GM10847 (cell line): Measurements from ENCODE around the gene DOCK1.

Source experiments
- POLR2A ChIP-seq: IDR thresholded peaks from 2 replicates; pipeline ENCODE4 v1.6.1; 2011; ENCODE audit not compliant: insufficient read length; ENCODE audit errors: extremely low read depth

Gene DOCK1

GRCh38 chr10:127028556-127028955, 123.3 kb downstream of the DOCK1 start:
- TF ChIP-seq POLR2A = no peak

- no peak for TF ChIP-seq POLR2A
Observed at GRCh38 chr10:127029061-127029460, 123.8 kb downstream of the DOCK1 start.

GRCh38 chr10:127033216-127034033, 128.2 kb downstream of the DOCK1 start:
- TF ChIP-seq POLR2A = no peak

- no peak for TF ChIP-seq POLR2A
Observed at GRCh38 chr10:127034034-127034633, 128.9 kb downstream of the DOCK1 start.

- no peak for TF ChIP-seq POLR2A
Observed at GRCh38 chr10:127034790-127035189, 129.6 kb downstream of the DOCK1 start.

- TF ChIP-seq POLR2A = no peak
Observed at GRCh38 chr10:127035827-127036226, 130.6 kb downstream of the DOCK1 start.

- TF ChIP-seq POLR2A = no peak
Observed at GRCh38 chr10:127036987-127037386, 131.8 kb downstream of the DOCK1 start.

GRCh38 chr10:127039435-127039834, 134.2 kb downstream of the DOCK1 start:
- no peak for TF ChIP-seq POLR2A

GRCh38 chr10:127040756-127041155, 135.5 kb downstream of the DOCK1 start:
- no peak for TF ChIP-seq POLR2A

- TF ChIP-seq POLR2A = no peak
Observed at GRCh38 chr10:127041552-127041951, 136.3 kb downstream of the DOCK1 start.

GRCh38 chr10:127043301-127043700, 138.1 kb downstream of the DOCK1 start:
- TF ChIP-seq POLR2A = no peak

GRCh38 chr10:127044186-127044585, 139.0 kb downstream of the DOCK1 start:
- no peak for TF ChIP-seq POLR2A

- no peak for TF ChIP-seq POLR2A
Observed at GRCh38 chr10:127046975-127047877, 142.0 kb downstream of the DOCK1 start.

- TF ChIP-seq POLR2A = no peak
Observed at GRCh38 chr10:127047878-127048238, 142.6 kb downstream of the DOCK1 start.

GRCh38 chr10:127048630-127049029, 143.4 kb downstream of the DOCK1 start:
- TF ChIP-seq POLR2A = no peak

GRCh38 chr10:127052001-127052400, 146.8 kb downstream of the DOCK1 start:
- no peak for TF ChIP-seq POLR2A
